ENCODE measurements around the gene STK32B. TPM values are rescaled to one million over a fixed set of nuclear protein-coding genes. Genes with fewer than 3 reads are reported as not detected.
"Not testable (repeated sequence)": the region's sequence is repeated elsewhere in the genome, so short reads cannot be mapped to it uniquely, and the experiment has no call there.

The STK32B gene
- total and polyA plus RNA-seq, 5 donors from 2014 or later, result not detected

GRCh38 chr4:5249727-5250126, 198.4 kb downstream of the STK32B start:
- no peak overlapping the region for H3K4me3 Mint-ChIP-seq
- H3K36me3 Mint-ChIP-seq, result no peaks in the 10 kb centered on the region
- no peaks in the 10 kb centered on the region for H3K4me1 ChIP-seq (ENCODE audit: control insufficient read depth, insufficient read depth, low read length, poor library complexity, severe bottlenecking)
- no peak overlapping the region for H3K27ac Mint-ChIP-seq
- no peak for DNase-seq
- no peaks in the 10 kb centered on the region for H3K9me3 ChIP-seq (ENCODE audit: control insufficient read depth in 2 of 2, low read length in 2 of 2)
- no peaks in the 10 kb centered on the region for H3K27me3 Mint-ChIP-seq
- H3K27ac ChIP-seq (ENCODE audit: insufficient read depth, low read length, poor library complexity, severe bottlenecking), result no peak overlapping the region
- H3K27me3 ChIP-seq (ENCODE audit: control insufficient read depth, insufficient read depth, low read length), result no peaks in the 10 kb centered on the region
- H3K9me3 Mint-ChIP-seq, result peaks cover 0 to 2% (median 0%) of the 10 kb centered on the region in 7 donors
- H3K36me3 ChIP-seq (ENCODE audit: control insufficient read depth, insufficient read depth, low read length), result no peaks in the 10 kb centered on the region
- no peak overlapping the region for H3K4me3 ChIP-seq (ENCODE audit: low read depth, low read length)
- H3K4me1 Mint-ChIP-seq, result peaks cover 0 to 7% (median 0%) of the 10 kb centered on the region in 4 donors
- no peak for ATAC-seq (ENCODE audit: low read depth in 2 of 2)

DNA sequence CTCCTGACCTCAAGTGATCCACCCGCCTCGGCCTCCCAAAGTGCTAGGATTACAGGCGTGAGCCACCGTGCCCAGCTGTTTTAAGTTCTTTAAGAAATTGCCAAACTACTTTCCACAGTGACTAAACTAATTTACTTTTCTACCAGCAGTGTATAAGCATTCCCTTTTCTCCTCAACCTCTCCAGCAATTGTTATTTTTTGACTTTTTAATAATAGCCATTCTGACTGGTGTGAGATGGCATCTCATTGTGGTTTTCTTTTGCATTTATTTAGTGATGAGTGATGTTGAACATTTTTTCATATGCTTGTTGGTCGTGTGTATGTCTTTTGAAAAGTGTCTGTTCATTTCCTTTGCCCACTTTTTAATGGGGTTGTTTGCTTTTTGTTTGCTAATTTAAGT, 199.3 kb downstream of the STK32B start:
- not testable (repeated sequence) for H3K4me3 ChIP-seq (ENCODE audit: low read depth, low read length); H3K4me1 ChIP-seq (ENCODE audit: control insufficient read depth, insufficient read depth, low read length, poor library complexity, severe bottlenecking); H3K27me3 Mint-ChIP-seq; DNase-seq; H3K9me3 ChIP-seq (ENCODE audit: control insufficient read depth in 2 of 2, low read length in 2 of 2); H3K27me3 ChIP-seq (ENCODE audit: control insufficient read depth, insufficient read depth, low read length); ATAC-seq (ENCODE audit: low read depth in 2 of 2); H3K27ac ChIP-seq (ENCODE audit: insufficient read depth, low read length, poor library complexity, severe bottlenecking); H3K36me3 Mint-ChIP-seq; H3K4me3 Mint-ChIP-seq; H3K27ac Mint-ChIP-seq; H3K4me1 Mint-ChIP-seq; H3K9me3 Mint-ChIP-seq; H3K36me3 ChIP-seq (ENCODE audit: control insufficient read depth, insufficient read depth, low read length)

- no peaks in the 10 kb centered on the region for H3K36me3 Mint-ChIP-seq
- Histone ChIP-seq H3K36me3 (ENCODE audit: control insufficient read depth, insufficient read depth, low read length) (no peaks in the 10 kb centered on the region), H3K9me3 (ENCODE audit: control insufficient read depth in 2 of 2, low read length in 2 of 2) (no peaks in the 10 kb centered on the region), H3K4me3 (ENCODE audit: low read depth, low read length) (no peak overlapping the region), H3K27me3 (ENCODE audit: control insufficient read depth, insufficient read depth, low read length) (no peaks in the 10 kb centered on the region), H3K4me1 (ENCODE audit: control insufficient read depth, insufficient read depth, low read length, poor library complexity, severe bottlenecking) (no peaks in the 10 kb centered on the region), H3K27ac (ENCODE audit: insufficient read depth, low read length, poor library complexity, severe bottlenecking) (no peak overlapping the region)
- no peaks in the 10 kb centered on the region for H3K27me3 Mint-ChIP-seq
- H3K27ac Mint-ChIP-seq, result no peak overlapping the region
- no peak overlapping the region for H3K4me3 Mint-ChIP-seq
- DNase-seq (no peak), ATAC-seq (ENCODE audit: low read depth in 2 of 2) (no peak)
- peaks cover 0 to 6% (median 0%) of the 10 kb centered on the region in 7 donors for H3K9me3 Mint-ChIP-seq
- H3K4me1 Mint-ChIP-seq, result no peaks in the 10 kb centered on the region
Observed at GRCh38 chr4:5256421-5256820, 205.1 kb downstream of the STK32B start.

- Mint-ChIP-seq H3K4me3 (no peak overlapping the region), H3K27me3 (no peaks in the 10 kb centered on the region)
- no peak for ATAC-seq (ENCODE audit: low read depth in 2 of 2)
Observed at GRCh38 chr4:5257086-5257485, 205.8 kb downstream of the STK32B start.

GRCh38 chr4:5259471-5259870, 208.2 kb downstream of the STK32B start:
- no peak overlapping the region for H3K4me3 ChIP-seq (ENCODE audit: low read depth, low read length)
- no peak for ATAC-seq (ENCODE audit: low read depth in 2 of 2)
- no peaks in the 10 kb centered on the region for H3K9me3 ChIP-seq (ENCODE audit: control insufficient read depth in 2 of 2, low read length in 2 of 2)
- no peak overlapping the region for H3K27ac Mint-ChIP-seq
- H3K4me3 Mint-ChIP-seq, result no peak overlapping the region
- H3K27me3 ChIP-seq (ENCODE audit: control insufficient read depth, insufficient read depth, low read length), result no peaks in the 10 kb centered on the region
- H3K27ac ChIP-seq (ENCODE audit: insufficient read depth, low read length, poor library complexity, severe bottlenecking), result no peak overlapping the region
- H3K9me3 Mint-ChIP-seq, result peaks cover 0 to 5% (median 0%) of the 10 kb centered on the region in 7 donors
- H3K36me3 ChIP-seq (ENCODE audit: control insufficient read depth, insufficient read depth, low read length), result no peaks in the 10 kb centered on the region
- no peaks in the 10 kb centered on the region for H3K4me1 ChIP-seq (ENCODE audit: control insufficient read depth, insufficient read depth, low read length, poor library complexity, severe bottlenecking)
- no peaks in the 10 kb centered on the region for H3K27me3 Mint-ChIP-seq
- H3K4me1 Mint-ChIP-seq, result no peaks in the 10 kb centered on the region
- H3K36me3 Mint-ChIP-seq, result no peaks in the 10 kb centered on the region
- DNase-seq, result no peak

More at GRCh38 chr4:5257086-5257485, 205.8 kb downstream of the STK32B start:
- Histone ChIP-seq H3K4me3 (ENCODE audit: low read depth, low read length) (no peak overlapping the region), H3K4me1 (ENCODE audit: control insufficient read depth, insufficient read depth, low read length, poor library complexity, severe bottlenecking) (no peaks in the 10 kb centered on the region), H3K27ac (ENCODE audit: insufficient read depth, low read length, poor library complexity, severe bottlenecking) (no peak overlapping the region), H3K9me3 (ENCODE audit: control insufficient read depth in 2 of 2, low read length in 2 of 2) (no peaks in the 10 kb centered on the region), H3K36me3 (ENCODE audit: control insufficient read depth, insufficient read depth, low read length) (no peaks in the 10 kb centered on the region), H3K27me3 (ENCODE audit: control insufficient read depth, insufficient read depth, low read length) (no peaks in the 10 kb centered on the region)
- Mint-ChIP-seq H3K4me1 (no peaks in the 10 kb centered on the region), H3K9me3 (peaks cover 0 to 5% (median 0%) of the 10 kb centered on the region in 7 donors), H3K27ac (no peak overlapping the region), H3K36me3 (no peaks in the 10 kb centered on the region)
- no peak for DNase-seq

- no peaks in the 10 kb centered on the region for H3K27me3 ChIP-seq (ENCODE audit: control insufficient read depth, insufficient read depth, low read length)
- no peak for DNase-seq
- H3K4me1 Mint-ChIP-seq, result no peaks in the 10 kb centered on the region
- H3K36me3 ChIP-seq (ENCODE audit: control insufficient read depth, insufficient read depth, low read length), result no peaks in the 10 kb centered on the region
- peaks cover 0 to 5% (median 0%) of the 10 kb centered on the region in 7 donors for H3K9me3 Mint-ChIP-seq
- H3K27ac Mint-ChIP-seq, result no peak overlapping the region
- H3K27ac ChIP-seq (ENCODE audit: insufficient read depth, low read length, poor library complexity, severe bottlenecking), result no peak overlapping the region
- no peaks in the 10 kb centered on the region for H3K27me3 Mint-ChIP-seq
- no peaks in the 10 kb centered on the region for H3K4me1 ChIP-seq (ENCODE audit: control insufficient read depth, insufficient read depth, low read length, poor library complexity, severe bottlenecking)
- H3K4me3 ChIP-seq (ENCODE audit: low read depth, low read length), result no peak overlapping the region
- no peaks in the 10 kb centered on the region for H3K9me3 ChIP-seq (ENCODE audit: control insufficient read depth in 2 of 2, low read length in 2 of 2)
- no peaks in the 10 kb centered on the region for H3K36me3 Mint-ChIP-seq
- ATAC-seq (ENCODE audit: low read depth in 2 of 2), result no peak
- H3K4me3 Mint-ChIP-seq, result no peak overlapping the region
Observed at GRCh38 chr4:5260121-5260520, 208.8 kb downstream of the STK32B start.

- no peak overlapping the region for H3K27ac Mint-ChIP-seq
- no peak for DNase-seq
- no peaks in the 10 kb centered on the region for H3K27me3 Mint-ChIP-seq
- no peak overlapping the region for H3K27ac ChIP-seq (ENCODE audit: insufficient read depth, low read length, poor library complexity, severe bottlenecking)
- no peaks in the 10 kb centered on the region for H3K36me3 ChIP-seq (ENCODE audit: control insufficient read depth, insufficient read depth, low read length)
- H3K27me3 ChIP-seq (ENCODE audit: control insufficient read depth, insufficient read depth, low read length), result no peaks in the 10 kb centered on the region
- H3K4me1 Mint-ChIP-seq, result no peaks in the 10 kb centered on the region
- peaks cover 0 to 4% (median 0%) of the 10 kb centered on the region in 7 donors for H3K9me3 Mint-ChIP-seq
- H3K36me3 Mint-ChIP-seq, result no peaks in the 10 kb centered on the region
- H3K9me3 ChIP-seq (ENCODE audit: control insufficient read depth in 2 of 2, low read length in 2 of 2), result no peaks in the 10 kb centered on the region
- no peak overlapping the region for H3K4me3 ChIP-seq (ENCODE audit: low read depth, low read length)
- ATAC-seq (ENCODE audit: low read depth in 2 of 2), result no peak
- H3K4me3 Mint-ChIP-seq, result no peak overlapping the region
- H3K4me1 ChIP-seq (ENCODE audit: control insufficient read depth, insufficient read depth, low read length, poor library complexity, severe bottlenecking), result no peaks in the 10 kb centered on the region
Observed at GRCh38 chr4:5261866-5262265, 210.6 kb downstream of the STK32B start.

GRCh38 chr4:5266991-5267390, 215.7 kb downstream of the STK32B start:
- H3K36me3 Mint-ChIP-seq, result no peaks in the 10 kb centered on the region
- H3K4me3 Mint-ChIP-seq, result no peak overlapping the region
- peaks cover 4% of the 10 kb centered on the region for H3K27me3 Mint-ChIP-seq
- Histone ChIP-seq H3K27me3 (ENCODE audit: control insufficient read depth, insufficient read depth, low read length) (peaks cover 2% of the 10 kb centered on the region), H3K4me3 (ENCODE audit: low read depth, low read length) (no peak overlapping the region), H3K4me1 (ENCODE audit: control insufficient read depth, insufficient read depth, low read length, poor library complexity, severe bottlenecking) (no peaks in the 10 kb centered on the region), H3K36me3 (ENCODE audit: control insufficient read depth, insufficient read depth, low read length) (no peaks in the 10 kb centered on the region), H3K27ac (ENCODE audit: insufficient read depth, low read length, poor library complexity, severe bottlenecking) (no peak overlapping the region), H3K9me3 (ENCODE audit: control insufficient read depth in 2 of 2, low read length in 2 of 2) (no peaks in the 10 kb centered on the region)
- H3K27ac Mint-ChIP-seq, result no peak overlapping the region
- H3K4me1 Mint-ChIP-seq, result no peaks in the 10 kb centered on the region
- DNase-seq (no peak), ATAC-seq (ENCODE audit: low read depth in 2 of 2) (no peak)
- H3K9me3 Mint-ChIP-seq, result peaks cover 0 to 2% (median 0%) of the 10 kb centered on the region in 7 donors

Data from CD4-positive, CD25-positive, alpha-beta regulatory T cell (primary cell).